ENCODE measurements around the gene TRIM44.
"Not testable (repeated sequence)": the region's sequence is repeated elsewhere in the genome, so short reads cannot be mapped to it uniquely, and the experiment has no call there.

The TRIM44 gene

GRCh38 chr11:35712533-35712932 lies 50.0 kb downstream of the TRIM44 start:
- FAIRE-seq: no peak
- no peak for DNase-seq (ENCODE audit: insufficient read length, low spot score)

DNA sequence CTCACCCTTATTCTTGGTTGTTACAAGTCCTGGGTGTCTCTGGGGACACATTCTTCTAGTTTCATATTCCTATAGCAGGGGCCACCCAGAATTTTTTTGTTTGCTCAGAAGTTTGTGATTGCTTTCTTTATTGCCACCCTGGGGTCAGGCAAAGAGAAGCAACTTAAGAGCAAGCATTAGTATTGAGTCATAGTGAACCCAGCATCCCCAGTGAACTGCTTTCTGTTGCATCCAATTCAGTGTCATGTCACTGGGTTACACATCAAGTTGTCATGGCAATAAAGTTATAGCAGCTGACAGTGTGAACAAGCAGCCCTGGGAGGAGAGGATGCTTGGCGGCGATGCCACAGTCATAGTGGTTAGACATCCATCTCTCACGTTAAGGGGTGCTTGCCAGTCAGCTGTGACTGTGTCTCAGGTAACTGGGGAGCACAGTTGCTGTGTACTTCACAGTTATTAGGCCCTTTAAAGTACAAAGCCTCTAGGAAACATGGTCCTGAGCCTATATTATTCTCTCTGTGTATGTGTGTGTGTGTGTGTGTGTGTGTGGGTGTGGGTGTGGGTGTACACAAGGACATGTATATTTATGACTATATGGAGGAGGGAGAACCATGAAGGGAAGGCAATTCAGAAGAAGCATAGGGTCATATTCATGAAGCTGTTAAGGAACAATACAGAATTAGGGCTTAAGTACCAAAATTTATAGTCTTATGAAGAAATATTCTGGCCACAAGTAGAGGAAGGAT lies 52.5 kb downstream of the TRIM44 start:
- peak; percentile 9 for DNase-seq (ENCODE audit: insufficient read length, low spot score)
- peak; percentile 95 for FAIRE-seq

- peak; percentile 65 for FAIRE-seq
- DNase-seq (ENCODE audit: insufficient read length, low spot score): not testable (repeated sequence)
Measured at GRCh38 chr11:35715677-35716076, 53.1 kb downstream of the TRIM44 start.

- FAIRE-seq (no peak), DNase-seq (ENCODE audit: insufficient read length, low spot score) (no peak)
Measured at GRCh38 chr11:35717043-35717442, 54.5 kb downstream of the TRIM44 start.

DNA sequence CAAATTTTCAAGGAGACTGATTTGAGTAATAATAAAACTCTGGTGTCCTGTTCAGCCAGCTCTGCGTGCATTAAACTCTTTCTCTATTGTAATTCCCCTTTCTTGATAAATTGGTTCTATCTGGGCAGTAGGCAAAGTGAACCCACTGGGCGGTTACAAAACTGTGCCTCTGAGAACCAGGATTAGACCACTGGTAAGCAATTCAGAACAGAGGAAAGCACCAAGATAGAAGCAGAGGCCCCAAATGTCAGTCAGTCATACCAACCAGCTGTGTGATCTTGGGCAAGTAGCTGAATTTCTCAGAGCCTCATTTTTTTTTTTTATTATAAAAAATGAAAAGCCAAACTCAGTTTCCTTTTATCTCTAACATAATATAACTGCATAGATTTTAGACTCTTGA lies 54.9 kb downstream of the TRIM44 start:
- FAIRE-seq: no peak

GRCh38 chr11:35721651-35722282 lies 59.2 kb downstream of the TRIM44 start:
- no peak for DNase-seq (ENCODE audit: insufficient read length, low spot score)

More for the DNA sequence above, 54.9 kb downstream of the TRIM44 start:
- DNase-seq (ENCODE audit: insufficient read length, low spot score): no peak

DNA sequence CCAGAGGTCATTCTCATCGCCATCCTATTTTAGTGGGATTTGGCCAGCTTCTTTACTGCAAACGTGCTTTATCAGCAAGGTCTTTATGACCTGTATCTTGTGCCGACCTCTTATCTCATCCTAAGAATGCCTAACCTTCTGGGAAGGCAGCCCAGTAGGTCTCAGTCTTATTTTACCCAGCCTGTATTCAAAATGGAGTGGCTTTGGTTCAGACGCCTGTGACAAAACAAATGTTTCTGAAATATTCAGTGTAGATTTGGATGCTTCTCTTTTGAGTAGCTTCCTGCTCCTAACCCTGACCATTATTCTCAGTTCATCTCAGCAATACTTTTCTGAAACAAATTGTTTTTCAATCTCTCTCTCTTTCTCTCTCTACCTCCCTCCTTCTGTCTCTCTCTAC lies 60.1 kb downstream of the TRIM44 start:
- DNase-seq (ENCODE audit: insufficient read length, low spot score) (no peak), FAIRE-seq (no peak)

More at GRCh38 chr11:35721651-35722282, 59.2 kb downstream of the TRIM44 start:
- peak; percentile 87 for FAIRE-seq

- no peak for DNase-seq (ENCODE audit: insufficient read length, low spot score)
- peak; percentile 28 for FAIRE-seq
Measured at GRCh38 chr11:35723493-35723892, 60.9 kb downstream of the TRIM44 start.

DNA sequence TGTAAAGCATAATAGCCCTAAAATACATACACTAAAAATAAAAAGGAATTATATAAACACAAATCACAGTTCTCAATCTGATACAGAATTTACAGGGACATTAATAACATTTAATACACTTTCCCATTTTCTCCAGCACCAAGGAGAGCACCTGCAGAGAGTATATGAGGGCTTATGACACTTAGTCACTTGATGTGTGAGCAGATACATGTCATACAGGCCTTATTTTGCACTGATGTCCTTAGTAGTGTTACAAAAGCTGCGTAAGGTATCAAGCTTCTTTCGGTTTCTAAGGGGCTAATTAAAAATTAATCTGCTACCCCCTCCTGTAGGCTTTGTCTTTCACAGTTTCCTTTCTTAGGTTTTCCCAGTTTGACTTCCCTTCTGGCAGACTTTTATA lies 61.3 kb downstream of the TRIM44 start:
- FAIRE-seq (peak; percentile 79), DNase-seq (ENCODE audit: insufficient read length, low spot score) (peak; percentile 10)

DNA sequence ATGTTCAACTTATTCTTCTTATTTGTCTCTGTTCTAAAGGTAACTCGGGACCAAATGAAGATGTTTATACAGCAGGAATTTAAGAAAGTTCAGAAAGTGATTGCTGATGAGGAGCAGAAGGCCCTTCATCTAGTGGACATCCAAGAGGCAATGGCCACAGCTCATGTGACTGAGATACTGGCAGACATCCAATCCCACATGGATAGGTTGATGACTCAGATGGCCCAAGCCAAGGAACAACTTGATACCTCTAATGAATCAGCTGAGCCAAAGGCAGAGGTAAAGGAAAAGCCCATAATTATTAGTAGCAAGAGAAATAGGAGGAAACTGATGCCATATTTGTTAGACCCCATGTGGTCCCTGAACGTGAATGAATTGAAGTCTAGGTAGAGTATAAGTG lies 63.3 kb downstream of the TRIM44 start:
- DNase-seq (ENCODE audit: insufficient read length, low spot score): no peak
- no peak for FAIRE-seq

DNA sequence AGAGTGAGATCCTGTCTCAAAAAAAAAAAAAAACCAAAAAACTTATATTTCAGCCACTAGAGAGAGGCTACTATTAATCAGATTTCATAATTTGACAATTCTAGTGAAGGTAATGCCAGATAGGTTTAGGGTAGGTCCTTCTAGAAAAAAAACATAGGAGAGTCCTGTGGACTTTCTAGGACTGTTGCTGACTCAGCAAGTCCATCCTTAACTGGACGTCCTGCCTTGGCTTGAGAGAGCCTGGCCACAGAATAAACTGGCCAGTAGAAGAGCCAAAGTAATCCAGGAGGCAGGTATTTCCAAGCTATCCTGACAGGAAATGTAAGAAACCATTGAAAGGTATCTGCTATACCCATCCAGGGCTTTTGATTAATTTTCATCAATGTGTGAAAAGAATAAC lies 64.6 kb downstream of the TRIM44 start:
- DNase-seq (ENCODE audit: insufficient read length, low spot score) (no peak), FAIRE-seq (no peak)

- DNase-seq (ENCODE audit: insufficient read length, low spot score): no peak
- no peak for FAIRE-seq
Measured at GRCh38 chr11:35730254-35730653, 67.7 kb downstream of the TRIM44 start.

DNA sequence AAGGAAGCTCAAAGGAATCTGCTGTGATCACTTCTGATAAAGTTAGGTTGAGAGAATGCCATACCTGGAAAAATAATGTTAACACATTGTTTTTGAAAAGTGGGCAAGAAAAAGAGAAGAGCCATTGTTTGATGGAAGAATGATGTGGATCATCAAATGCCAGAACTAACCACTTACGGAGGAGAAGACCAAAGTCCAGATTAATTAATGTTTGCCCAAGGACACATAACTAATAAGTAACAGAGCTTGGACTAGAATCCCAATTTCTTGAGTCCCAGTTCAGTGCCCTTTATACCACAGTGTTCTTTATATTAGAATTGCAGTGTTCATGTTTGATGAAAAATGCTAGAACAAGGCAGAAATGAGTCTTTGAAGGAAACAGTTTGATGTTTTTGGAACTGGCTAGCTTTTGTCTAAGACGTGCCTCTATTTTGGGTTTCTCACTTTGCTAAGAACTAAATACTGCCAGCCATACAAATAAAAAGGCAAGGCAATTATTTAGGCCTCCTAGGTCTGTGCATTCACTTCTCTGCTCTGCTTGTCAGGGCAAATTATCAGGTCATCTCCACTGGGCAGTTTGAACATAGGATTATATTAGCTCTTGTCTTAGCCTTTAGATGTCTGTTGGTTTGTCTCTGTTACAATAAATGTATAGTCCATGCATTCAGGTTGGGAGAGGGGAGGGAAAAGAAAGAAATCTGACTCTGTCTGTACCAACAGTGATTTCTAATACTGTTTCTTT lies 72.3 kb downstream of the TRIM44 start:
- no peak for DNase-seq (ENCODE audit: insufficient read length, low spot score)
- no peak for FAIRE-seq

DNA sequence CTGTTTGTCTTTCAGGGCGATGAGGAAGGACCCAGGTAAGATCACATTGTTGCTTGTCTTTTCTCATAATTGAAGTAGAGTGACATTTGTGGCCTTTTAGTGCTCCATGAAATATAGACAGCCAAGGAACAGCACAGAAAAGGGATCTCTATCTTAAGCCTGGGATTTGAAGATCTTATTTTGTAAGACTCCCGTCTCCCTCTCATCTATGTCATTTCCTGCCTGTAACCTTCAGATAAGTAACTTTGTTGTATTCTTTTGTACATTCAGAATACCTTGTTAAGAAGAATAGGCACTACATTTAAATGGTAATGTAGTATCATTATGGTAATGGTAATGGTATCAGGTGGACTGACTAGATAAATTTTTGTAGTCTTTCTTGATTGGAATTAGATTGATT lies 72.8 kb downstream of the TRIM44 start:
- DNase-seq (ENCODE audit: insufficient read length, low spot score) (no peak), FAIRE-seq (no peak)

DNA sequence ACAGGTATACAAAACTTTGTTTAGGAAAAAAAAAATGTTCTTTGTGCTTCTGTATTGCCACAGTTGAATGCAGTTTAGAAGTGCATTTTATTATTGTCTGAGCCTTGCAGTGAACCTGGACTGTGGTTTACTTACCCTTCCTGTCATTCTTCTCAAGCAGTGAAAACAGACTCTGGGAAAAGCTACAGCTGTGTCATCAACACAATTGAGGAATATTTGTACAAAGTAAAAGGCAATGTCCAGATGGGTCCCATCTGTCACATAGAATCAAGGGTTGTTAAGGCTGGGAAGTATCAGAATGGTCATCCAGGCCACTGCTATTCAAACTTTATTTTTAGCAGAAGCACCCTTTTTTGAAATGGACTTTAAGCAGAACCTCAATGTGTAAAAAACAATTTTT lies 73.3 kb downstream of the TRIM44 start:
- DNase-seq (ENCODE audit: insufficient read length, low spot score): no peak
- FAIRE-seq: no peak

- no peak for DNase-seq (ENCODE audit: insufficient read length, low spot score)
- no peak for FAIRE-seq
Measured at GRCh38 chr11:35736952-35737351, 74.4 kb downstream of the TRIM44 start.

DNA sequence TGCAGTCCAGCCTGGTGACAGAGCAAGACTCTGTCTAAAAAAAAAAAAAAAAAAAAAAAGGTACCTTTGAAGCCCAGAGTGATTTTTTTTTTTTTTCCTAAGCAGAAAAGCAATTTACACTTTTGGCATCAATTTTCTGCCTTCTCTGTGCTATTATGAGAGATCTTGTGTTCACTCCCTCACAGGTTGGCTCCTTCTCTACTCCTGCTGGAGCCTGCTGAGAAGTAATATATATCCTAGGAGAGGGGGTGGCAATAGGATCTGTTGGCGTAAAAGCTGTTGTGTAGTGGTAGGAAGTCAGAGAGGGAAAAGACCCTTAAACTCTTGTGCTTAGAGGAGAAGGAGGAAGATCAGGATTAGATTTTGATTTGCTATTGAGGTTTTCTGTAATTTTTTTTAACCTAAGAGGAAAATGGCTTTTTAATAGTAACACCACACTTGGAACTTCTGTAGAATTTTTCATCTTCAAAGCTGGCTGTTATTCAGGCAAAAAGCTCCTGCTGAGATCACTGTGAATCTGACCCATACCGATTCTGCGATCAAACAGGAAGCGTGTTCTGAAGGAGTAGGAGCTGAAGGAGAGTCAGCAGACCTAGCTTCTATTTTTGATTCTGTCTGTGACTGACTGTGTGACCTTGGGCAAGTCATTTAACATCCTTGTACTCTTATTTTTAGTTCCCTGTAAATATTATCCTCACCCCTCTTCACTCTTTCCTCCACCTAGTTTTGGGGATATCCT lies 77.7 kb downstream of the TRIM44 start:
- DNase-seq (ENCODE audit: insufficient read length, low spot score) (no peak), FAIRE-seq (no peak)

GRCh38 chr11:35742707-35743454 lies 80.3 kb downstream of the TRIM44 start:
- FAIRE-seq (no peak), DNase-seq (ENCODE audit: insufficient read length, low spot score) (no peak)

DNA sequence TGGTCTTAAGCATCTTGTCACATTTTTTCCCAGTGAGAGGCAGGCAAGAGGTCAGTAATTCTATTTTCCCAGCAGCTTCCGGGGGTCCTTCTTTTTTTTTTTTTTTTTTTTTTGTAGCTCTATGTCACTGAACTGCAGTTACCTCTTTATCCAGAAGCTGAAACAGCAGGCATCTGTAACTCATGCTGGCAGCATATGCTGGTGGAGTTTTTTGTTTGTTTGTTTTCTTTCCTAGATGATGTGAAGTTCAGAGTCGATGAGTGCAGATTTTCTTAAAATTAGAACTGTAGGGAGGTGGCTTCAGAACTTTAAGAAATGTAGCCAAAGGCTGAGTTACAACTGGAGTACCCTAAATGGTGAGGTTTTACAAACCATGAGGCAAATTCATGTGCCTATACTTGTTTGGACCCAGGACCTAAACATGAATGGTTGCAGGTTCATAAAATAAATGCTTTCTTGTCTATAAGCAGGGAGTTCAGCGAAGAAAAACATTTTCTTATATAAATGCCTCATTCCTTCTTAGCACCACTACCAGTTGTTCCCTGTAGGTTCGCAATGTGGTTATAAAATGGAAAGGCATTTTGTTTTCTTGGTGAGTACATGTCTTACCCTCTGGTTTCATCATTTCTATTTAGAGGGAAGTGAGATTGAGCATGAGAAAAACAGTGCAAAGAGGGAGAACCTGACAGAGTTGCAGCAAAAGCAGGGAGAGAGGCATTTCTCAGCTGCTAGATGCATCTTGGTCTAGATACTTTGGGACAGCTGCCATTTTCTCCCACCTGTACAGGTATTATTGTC lies 84.0 kb downstream of the TRIM44 start:
- peak; percentile 75 for FAIRE-seq
- no peak for DNase-seq (ENCODE audit: insufficient read length, low spot score)
